ENCODE data around the gene EWSR1.

EWSR1 gene

GRCh38 chr22:29328566-29329500, 60.8 kb downstream of the EWSR1 start:
- Histone ChIP-seq H3K4me1 (ENCODE audit: insufficient read depth, low read length) (no peaks in the 10 kb centered on the region), H3K4me3 (ENCODE audit: low read length) (no peak overlapping the region), H3K36me3 (ENCODE audit: insufficient read depth, low read length) (peaks cover 48% of the 10 kb centered on the region), H3K27me3 (ENCODE audit: insufficient read depth, low read length) (no peaks in the 10 kb centered on the region), H2AFZ (ENCODE audit: low read depth, low read length) (no peak overlapping the region), H3K9me3 (ENCODE audit: low read length) (no peaks in the 10 kb centered on the region)

- H3K4me1 ChIP-seq (ENCODE audit: insufficient read depth, low read length): no peaks in the 10 kb centered on the region
- no peaks in the 10 kb centered on the region for H3K27me3 ChIP-seq (ENCODE audit: insufficient read depth, low read length)
- peaks cover 50% of the 10 kb centered on the region for H3K36me3 ChIP-seq (ENCODE audit: insufficient read depth, low read length)
- H3K9me3 ChIP-seq (ENCODE audit: low read length): no peaks in the 10 kb centered on the region
- no peak overlapping the region for H2AFZ ChIP-seq (ENCODE audit: low read depth, low read length)
- H3K4me3 ChIP-seq (ENCODE audit: low read length): no peak overlapping the region
These were observed 61.5 kb downstream of the EWSR1 start for GRCh38 chr22:29329581-29329980.

GRCh38 chr22:29330291-29330690, 62.2 kb downstream of the EWSR1 start:
- Histone ChIP-seq H2AFZ (ENCODE audit: low read depth, low read length) (no peak overlapping the region), H3K36me3 (ENCODE audit: insufficient read depth, low read length) (peaks cover 54% of the 10 kb centered on the region), H3K9me3 (ENCODE audit: low read length) (no peaks in the 10 kb centered on the region), H3K4me3 (ENCODE audit: low read length) (no peak overlapping the region), H3K27me3 (ENCODE audit: insufficient read depth, low read length) (no peaks in the 10 kb centered on the region), H3K4me1 (ENCODE audit: insufficient read depth, low read length) (no peaks in the 10 kb centered on the region)

- Histone ChIP-seq H3K36me3 (ENCODE audit: insufficient read depth, low read length) (peaks cover 59% of the 10 kb centered on the region), H3K27me3 (ENCODE audit: insufficient read depth, low read length) (no peaks in the 10 kb centered on the region), H3K4me1 (ENCODE audit: insufficient read depth, low read length) (no peaks in the 10 kb centered on the region), H3K9me3 (ENCODE audit: low read length) (no peaks in the 10 kb centered on the region), H2AFZ (ENCODE audit: low read depth, low read length) (no peak overlapping the region), H3K4me3 (ENCODE audit: low read length) (no peak overlapping the region)
These were observed 62.7 kb downstream of the EWSR1 start for GRCh38 chr22:29330753-29331152.

GRCh38 chr22:29331213-29331612, 63.1 kb downstream of the EWSR1 start:
- Histone ChIP-seq H3K36me3 (ENCODE audit: insufficient read depth, low read length) (peaks cover 60% of the 10 kb centered on the region), H3K4me1 (ENCODE audit: insufficient read depth, low read length) (no peaks in the 10 kb centered on the region), H3K9me3 (ENCODE audit: low read length) (no peaks in the 10 kb centered on the region), H3K27me3 (ENCODE audit: insufficient read depth, low read length) (no peaks in the 10 kb centered on the region), H3K4me3 (ENCODE audit: low read length) (no peak overlapping the region), H2AFZ (ENCODE audit: low read depth, low read length) (no peak overlapping the region)

- Histone ChIP-seq H3K4me3 (ENCODE audit: low read length) (no peak overlapping the region), H3K27me3 (ENCODE audit: insufficient read depth, low read length) (no peaks in the 10 kb centered on the region), H3K9me3 (ENCODE audit: low read length) (no peaks in the 10 kb centered on the region), H2AFZ (ENCODE audit: low read depth, low read length) (no peak overlapping the region), H3K4me1 (ENCODE audit: insufficient read depth, low read length) (no peaks in the 10 kb centered on the region), H3K36me3 (ENCODE audit: insufficient read depth, low read length) (peaks cover 57% of the 10 kb centered on the region)
These were observed 63.7 kb downstream of the EWSR1 start for GRCh38 chr22:29331658-29332300.

GRCh38 chr22:29332886-29333496, 64.9 kb downstream of the EWSR1 start:
- Histone ChIP-seq H3K36me3 (ENCODE audit: insufficient read depth, low read length) (peaks cover 62% of the 10 kb centered on the region), H3K4me1 (ENCODE audit: insufficient read depth, low read length) (no peaks in the 10 kb centered on the region), H3K4me3 (ENCODE audit: low read length) (no peak overlapping the region)

GRCh38 chr22:29334148-29334547, 66.1 kb downstream of the EWSR1 start:
- Histone ChIP-seq H3K27me3 (ENCODE audit: insufficient read depth, low read length) (no peaks in the 10 kb centered on the region), H3K36me3 (ENCODE audit: insufficient read depth, low read length) (peaks cover 68% of the 10 kb centered on the region), H2AFZ (ENCODE audit: low read depth, low read length) (no peak overlapping the region), H3K9me3 (ENCODE audit: low read length) (no peaks in the 10 kb centered on the region), H3K4me3 (ENCODE audit: low read length) (no peak overlapping the region), H3K4me1 (ENCODE audit: insufficient read depth, low read length) (no peaks in the 10 kb centered on the region)

More at GRCh38 chr22:29332886-29333496, 64.9 kb downstream of the EWSR1 start:
- H2AFZ ChIP-seq (ENCODE audit: low read depth, low read length): no peak overlapping the region
- no peaks in the 10 kb centered on the region for H3K9me3 ChIP-seq (ENCODE audit: low read length)
- no peaks in the 10 kb centered on the region for H3K27me3 ChIP-seq (ENCODE audit: insufficient read depth, low read length)

- Histone ChIP-seq H3K27me3 (ENCODE audit: insufficient read depth, low read length) (no peaks in the 10 kb centered on the region), H2AFZ (ENCODE audit: low read depth, low read length) (no peak overlapping the region), H3K9me3 (ENCODE audit: low read length) (no peaks in the 10 kb centered on the region), H3K4me3 (ENCODE audit: low read length) (no peak overlapping the region), H3K36me3 (ENCODE audit: insufficient read depth, low read length) (peaks cover 69% of the 10 kb centered on the region), H3K4me1 (ENCODE audit: insufficient read depth, low read length) (no peaks in the 10 kb centered on the region)
These were observed 66.8 kb downstream of the EWSR1 start for GRCh38 chr22:29334696-29335344.

- Histone ChIP-seq H3K9me3 (ENCODE audit: low read length) (no peaks in the 10 kb centered on the region), H3K4me3 (ENCODE audit: low read length) (no peak overlapping the region), H3K4me1 (ENCODE audit: insufficient read depth, low read length) (no peaks in the 10 kb centered on the region), H2AFZ (ENCODE audit: low read depth, low read length) (no peak overlapping the region), H3K27me3 (ENCODE audit: insufficient read depth, low read length) (no peaks in the 10 kb centered on the region), H3K36me3 (ENCODE audit: insufficient read depth, low read length) (peaks cover 70% of the 10 kb centered on the region)
These were observed 67.6 kb downstream of the EWSR1 start for GRCh38 chr22:29335656-29336055.

- no peaks in the 10 kb centered on the region for H3K27me3 ChIP-seq (ENCODE audit: insufficient read depth, low read length)
- no peaks in the 10 kb centered on the region for H3K4me1 ChIP-seq (ENCODE audit: insufficient read depth, low read length)
- H3K36me3 ChIP-seq (ENCODE audit: insufficient read depth, low read length): peaks cover 72% of the 10 kb centered on the region
- no peaks in the 10 kb centered on the region for H3K9me3 ChIP-seq (ENCODE audit: low read length)
- no peak overlapping the region for H3K4me3 ChIP-seq (ENCODE audit: low read length)
- H2AFZ ChIP-seq (ENCODE audit: low read depth, low read length): no peak overlapping the region
These were observed 68.9 kb downstream of the EWSR1 start for GRCh38 chr22:29336751-29337490.

- H3K9me3 ChIP-seq (ENCODE audit: low read length): no peaks in the 10 kb centered on the region
- H3K27me3 ChIP-seq (ENCODE audit: insufficient read depth, low read length): no peaks in the 10 kb centered on the region
- H3K36me3 ChIP-seq (ENCODE audit: insufficient read depth, low read length): peaks cover 80% of the 10 kb centered on the region
- H3K4me3 ChIP-seq (ENCODE audit: low read length): no peak overlapping the region
- H3K4me1 ChIP-seq (ENCODE audit: insufficient read depth, low read length): no peaks in the 10 kb centered on the region
- H2AFZ ChIP-seq (ENCODE audit: low read depth, low read length): no peak overlapping the region
These were observed 69.7 kb downstream of the EWSR1 start for GRCh38 chr22:29337631-29338284.
